ENCODE data around the gene TMEM30B.

DNA sequence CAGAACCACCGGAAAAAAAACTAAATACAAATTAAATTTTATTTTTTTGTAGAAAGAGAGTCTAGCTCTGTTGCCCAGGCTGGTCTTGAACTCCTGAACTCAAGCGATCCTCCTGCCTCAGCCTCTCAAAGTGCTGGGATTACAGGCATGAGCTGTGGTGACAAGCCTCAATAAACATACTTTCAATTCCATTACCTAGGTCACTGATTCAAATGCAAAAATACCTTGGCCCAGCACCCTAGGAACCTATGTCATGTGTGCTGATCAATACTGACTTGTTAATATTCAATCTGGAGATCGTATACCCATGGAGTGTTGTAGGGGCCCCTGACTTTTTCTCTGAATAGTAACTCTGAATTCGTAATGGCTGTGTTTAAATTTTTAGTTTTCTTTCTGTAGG is 7.1 kb upstream of the TMEM30B start:
- TF ChIP-seq, protein P1, sequence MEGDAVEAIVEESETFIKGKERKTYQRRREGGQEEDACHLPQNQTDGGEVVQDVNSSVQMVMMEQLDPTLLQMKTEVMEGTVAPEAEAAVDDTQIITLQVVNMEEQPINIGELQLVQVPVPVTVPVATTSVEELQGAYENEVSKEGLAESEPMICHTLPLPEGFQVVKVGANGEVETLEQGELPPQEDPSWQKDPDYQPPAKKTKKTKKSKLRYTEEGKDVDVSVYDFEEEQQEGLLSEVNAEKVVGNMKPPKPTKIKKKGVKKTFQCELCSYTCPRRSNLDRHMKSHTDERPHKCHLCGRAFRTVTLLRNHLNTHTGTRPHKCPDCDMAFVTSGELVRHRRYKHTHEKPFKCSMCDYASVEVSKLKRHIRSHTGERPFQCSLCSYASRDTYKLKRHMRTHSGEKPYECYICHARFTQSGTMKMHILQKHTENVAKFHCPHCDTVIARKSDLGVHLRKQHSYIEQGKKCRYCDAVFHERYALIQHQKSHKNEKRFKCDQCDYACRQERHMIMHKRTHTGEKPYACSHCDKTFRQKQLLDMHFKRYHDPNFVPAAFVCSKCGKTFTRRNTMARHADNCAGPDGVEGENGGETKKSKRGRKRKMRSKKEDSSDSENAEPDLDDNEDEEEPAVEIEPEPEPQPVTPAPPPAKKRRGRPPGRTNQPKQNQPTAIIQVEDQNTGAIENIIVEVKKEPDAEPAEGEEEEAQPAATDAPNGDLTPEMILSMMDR (IDR thresholded peaks at IDR 0.05): no peak
- no peak for TF ChIP-seq POLR2A (IDR thresholded peaks at IDR 0.05)

All from adrenal gland (tissue), 5 donors.